Activated B cell treated with CpG ODN at 0.5 μM for 24 hours (primary cell): ENCODE results near the gene CRADD. TPM values are rescaled to one million over a fixed set of nuclear protein-coding genes. Genes with fewer than 3 reads are reported as not detected.
"Not testable (repeated sequence)": the region's sequence is repeated elsewhere in the genome, so short reads cannot be mapped to it uniquely, and the experiment has no call there.

Source experiments
- ATAC-seq: fragments of 200-7000 bp; cut with Tn5 transposase; one replicate; pipeline ENCODE4 v1.10.0; 2021; ENCODE audit warnings: low read depth, mild to moderate bottlenecking, moderate library complexity
- CTCF ChIA-PET: fragments of 350-600 bp; sonication (Branson Sonifier 250); formaldehyde crosslinking; loops from one replicate; lab custom pipeline; 2021; ENCODE audit warnings: antibody characterized with exemption; lab: Charles Lee
- POLR2A ChIA-PET: fragments of 350-600 bp; sonication (Branson Sonifier 250); formaldehyde crosslinking; loops from one replicate; lab custom pipeline; 2021; ENCODE audit warnings: antibody characterized with exemption; lab: Charles Lee
- DNase-seq: peaks from one replicate; pipeline ENCODE4 v3.0.0; 2022
- H3K27ac Mint-ChIP-seq: one replicate; pipeline ENCODE4 v1.8.0; 2020; ENCODE audit warnings: mixed read lengths
- H3K27me3 Mint-ChIP-seq: one replicate; pipeline ENCODE4 v1.8.0; 2021; ENCODE audit warnings: mixed read lengths
- H3K36me3 Mint-ChIP-seq: one replicate; pipeline ENCODE4 v1.8.0; 2021; ENCODE audit warnings: low read depth, mixed read lengths
- H3K4me1 Mint-ChIP-seq: one replicate; pipeline ENCODE4 v1.8.0; 2021; ENCODE audit warnings: mixed read lengths
- H3K4me3 Mint-ChIP-seq: one replicate; pipeline ENCODE4 v1.8.0; 2020; ENCODE audit warnings: mild to moderate bottlenecking, mixed read lengths
- H3K9me3 Mint-ChIP-seq: one replicate; pipeline ENCODE4 v1.8.0; 2020; ENCODE audit warnings: mixed read lengths
- intact Hi-C: fragments of 100-400 bp; cut with micrococcal nuclease; formaldehyde crosslinking; loops from one replicate; pipeline ENCODE4 v1.15.1; 2024
- total RNA-seq: library from RNA; stranded (reverse); gene quantifications from 2 replicates; pipeline ENCODE4 v1.2.3, GENCODE V29; 2022
- TF ChIP-seq, protein P1 (sequence below): fragments of 200-600 bp; IDR thresholded peaks from one replicate; pipeline ENCODE4 v1.8.0; 2022; ENCODE audit warnings: antibody characterized with exemption, mild to moderate bottlenecking

CRADD gene
- total RNA-seq, 1 donor from 2014 or later, result 15.3 TPM

- no peak overlapping the region for H3K27ac Mint-ChIP-seq
- H3K4me3 Mint-ChIP-seq, result no peak overlapping the region
- intact Hi-C loops, result no loop called here
Measured at GRCh38 chr12:93860668-93861373, 183.6 kb downstream of the CRADD start.

GRCh38 chr12:93862424-93862823 is 185.2 kb downstream of the CRADD start:
- no peak overlapping the region for H3K27ac Mint-ChIP-seq
- TF ChIP-seq, protein P1, sequence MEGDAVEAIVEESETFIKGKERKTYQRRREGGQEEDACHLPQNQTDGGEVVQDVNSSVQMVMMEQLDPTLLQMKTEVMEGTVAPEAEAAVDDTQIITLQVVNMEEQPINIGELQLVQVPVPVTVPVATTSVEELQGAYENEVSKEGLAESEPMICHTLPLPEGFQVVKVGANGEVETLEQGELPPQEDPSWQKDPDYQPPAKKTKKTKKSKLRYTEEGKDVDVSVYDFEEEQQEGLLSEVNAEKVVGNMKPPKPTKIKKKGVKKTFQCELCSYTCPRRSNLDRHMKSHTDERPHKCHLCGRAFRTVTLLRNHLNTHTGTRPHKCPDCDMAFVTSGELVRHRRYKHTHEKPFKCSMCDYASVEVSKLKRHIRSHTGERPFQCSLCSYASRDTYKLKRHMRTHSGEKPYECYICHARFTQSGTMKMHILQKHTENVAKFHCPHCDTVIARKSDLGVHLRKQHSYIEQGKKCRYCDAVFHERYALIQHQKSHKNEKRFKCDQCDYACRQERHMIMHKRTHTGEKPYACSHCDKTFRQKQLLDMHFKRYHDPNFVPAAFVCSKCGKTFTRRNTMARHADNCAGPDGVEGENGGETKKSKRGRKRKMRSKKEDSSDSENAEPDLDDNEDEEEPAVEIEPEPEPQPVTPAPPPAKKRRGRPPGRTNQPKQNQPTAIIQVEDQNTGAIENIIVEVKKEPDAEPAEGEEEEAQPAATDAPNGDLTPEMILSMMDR, result no peak
- no peak overlapping the region for H3K4me3 Mint-ChIP-seq
- intact Hi-C loops, result no loop called here
- DNase-seq, result no peak
- H3K9me3 Mint-ChIP-seq, result peaks cover 16% of the 10 kb centered on the region
- POLR2A ChIA-PET, result no interaction called here
- CTCF ChIA-PET, result no interaction called here
- H3K4me1 Mint-ChIP-seq, result no peaks in the 10 kb centered on the region
- H3K36me3 Mint-ChIP-seq, result peaks cover 20% of the 10 kb centered on the region
- H3K27me3 Mint-ChIP-seq, result no peaks in the 10 kb centered on the region
- no peak for ATAC-seq

More at GRCh38 chr12:93860668-93861373, 183.6 kb downstream of the CRADD start:
- H3K27me3 Mint-ChIP-seq, result no peaks in the 10 kb centered on the region
- ATAC-seq (no peak), DNase-seq (no peak)
- peaks cover 3% of the 10 kb centered on the region for H3K9me3 Mint-ChIP-seq
- CTCF ChIA-PET, result no interaction called here
- peaks cover 10% of the 10 kb centered on the region for H3K36me3 Mint-ChIP-seq
- TF ChIP-seq, protein P1, result no peak
- POLR2A ChIA-PET, result no interaction called here
- H3K4me1 Mint-ChIP-seq, result no peaks in the 10 kb centered on the region

DNA sequence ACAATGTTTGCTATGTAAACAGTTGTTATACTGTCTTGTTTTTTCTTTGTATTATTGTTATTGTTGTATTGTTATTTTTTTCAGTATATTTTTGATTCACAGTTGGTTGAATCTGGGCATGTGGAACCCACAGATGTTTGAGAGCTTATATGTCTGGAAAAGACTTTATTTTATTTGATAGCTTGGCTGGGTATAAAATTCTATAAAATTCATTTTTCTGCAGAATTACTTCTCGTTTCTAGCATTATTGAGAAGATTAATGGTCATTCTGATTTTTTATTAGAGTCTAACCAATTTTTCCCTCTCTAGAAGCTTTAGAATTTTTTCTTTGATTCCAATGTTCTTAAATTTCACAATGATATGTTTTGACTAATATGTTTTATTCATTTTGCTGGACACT is 188.6 kb downstream of the CRADD start:
- ATAC-seq (no peak), DNase-seq (no peak)
- ChIA-PET CTCF (no interaction called here), POLR2A (no interaction called here)
- no peak overlapping the region for H3K27ac Mint-ChIP-seq
- intact Hi-C loops, result no loop called here
- no peaks in the 10 kb centered on the region for H3K27me3 Mint-ChIP-seq
- no peaks in the 10 kb centered on the region for H3K4me1 Mint-ChIP-seq
- H3K4me3 Mint-ChIP-seq, result no peak overlapping the region
- TF ChIP-seq, protein P1, result no peak
- peaks cover 30% of the 10 kb centered on the region for H3K9me3 Mint-ChIP-seq
- H3K36me3 Mint-ChIP-seq, result peaks cover 28% of the 10 kb centered on the region

GRCh38 chr12:93868771-93869170 is 191.6 kb downstream of the CRADD start:
- Mint-ChIP-seq H3K36me3 (peaks cover 30% of the 10 kb centered on the region), H3K27me3 (no peaks in the 10 kb centered on the region), H3K27ac (no peak overlapping the region), H3K4me3 (no peak overlapping the region), H3K9me3 (peaks cover 49% of the 10 kb centered on the region), H3K4me1 (no peaks in the 10 kb centered on the region)
- DNase-seq (no peak), ATAC-seq (no peak)
- intact Hi-C loops, result no loop called here
- ChIA-PET POLR2A (no interaction called here), CTCF (no interaction called here)
- TF ChIP-seq, protein P1, result no peak

DNA sequence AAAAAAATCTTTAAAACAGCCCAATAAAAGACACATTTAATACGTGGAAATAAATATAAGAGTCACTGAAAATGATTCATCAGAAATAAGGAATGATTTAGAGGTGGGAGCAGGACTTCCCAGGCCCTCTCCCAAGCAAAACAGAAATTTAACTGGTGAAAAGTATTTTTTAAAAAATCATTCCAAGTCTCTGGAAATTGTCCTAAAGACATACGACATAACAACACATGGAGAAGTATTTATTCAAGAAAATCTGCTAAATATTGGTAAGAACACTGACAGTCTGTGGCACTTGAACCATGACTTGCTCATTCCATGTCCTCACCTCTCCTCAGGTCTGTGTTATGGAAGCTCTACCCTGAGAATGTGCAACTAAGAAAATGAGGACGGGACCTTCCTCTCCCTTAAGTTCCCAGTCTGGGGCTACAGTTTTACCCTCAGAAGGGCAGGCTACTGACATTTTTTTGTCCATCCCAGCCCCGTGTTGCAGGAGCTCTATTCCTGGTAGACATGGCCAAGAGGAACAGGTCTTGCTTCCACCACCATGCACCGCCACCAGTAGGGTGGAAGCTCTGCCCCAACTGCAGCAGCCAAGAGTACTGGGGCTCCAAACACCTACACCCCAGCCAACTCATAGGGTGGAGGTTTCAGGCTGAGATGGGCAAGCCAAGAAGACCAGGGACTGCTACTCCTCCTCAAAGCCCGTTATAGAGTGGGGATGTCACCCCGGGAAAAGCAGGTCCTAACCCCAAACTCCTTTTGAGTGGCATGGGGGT is 193.0 kb downstream of the CRADD start:
- H3K9me3 Mint-ChIP-seq, result peaks cover 55% of the 10 kb centered on the region
- no peaks in the 10 kb centered on the region for H3K4me1 Mint-ChIP-seq
- CTCF ChIA-PET, result no interaction called here
- peaks cover 32% of the 10 kb centered on the region for H3K36me3 Mint-ChIP-seq
- ATAC-seq, result no peak
- intact Hi-C loops, result no loop called here
- H3K4me3 Mint-ChIP-seq, result no peak overlapping the region
- TF ChIP-seq, protein P1, result no peak
- DNase-seq, result no peak
- H3K27me3 Mint-ChIP-seq, result no peaks in the 10 kb centered on the region
- no peak overlapping the region for H3K27ac Mint-ChIP-seq
- POLR2A ChIA-PET, result no interaction called here

DNA sequence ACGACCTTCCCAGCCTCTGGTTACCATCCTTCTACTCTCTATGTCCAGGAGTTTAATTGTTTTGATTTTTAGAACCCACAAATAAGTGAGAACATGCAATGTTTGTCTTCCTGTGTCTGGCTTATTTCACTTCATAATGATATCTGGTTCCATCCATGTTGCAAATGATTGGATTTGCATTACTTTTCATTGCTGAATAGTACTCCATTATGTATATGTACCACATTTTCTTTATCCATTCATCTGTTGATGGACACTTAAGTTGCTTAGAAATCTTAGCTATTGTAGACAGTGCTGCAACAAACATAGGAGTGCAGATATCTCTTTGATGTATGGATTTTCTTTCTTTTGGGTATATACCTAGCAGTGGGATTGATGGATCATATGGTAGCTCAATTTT is 194.4 kb downstream of the CRADD start:
- DNase-seq, H3K4me3 Mint-ChIP-seq, POLR2A ChIA-PET, H3K27ac Mint-ChIP-seq, ATAC-seq, intact Hi-C loops, H3K27me3 Mint-ChIP-seq, CTCF ChIA-PET, H3K4me1 Mint-ChIP-seq: not testable (repeated sequence)
- Mint-ChIP-seq H3K9me3 (peaks cover 62% of the 10 kb centered on the region), H3K36me3 (peaks cover 30% of the 10 kb centered on the region)
